ENCODE data around the gene VCAN.

The VCAN gene

GRCh38 chr5:83562071-83562606, 90.6 kb downstream of the VCAN start:
- Histone ChIP-seq H3K9me2 (replicated peaks; ENCODE audit: insufficient read depth, low read length) (no peaks in the 10 kb centered on the region), H3K9ac (ENCODE audit: low read length) (no peak overlapping the region), H3K4me2 (ENCODE audit: low read depth, low read length) (no peak overlapping the region), H3K27ac (ENCODE audit: low read length) (no peak overlapping the region), H3F3A (ENCODE audit: insufficient read depth, low read length) (no peaks in the 10 kb centered on the region), H3K4me3 (ENCODE audit: low read length) (no peak overlapping the region), H2AFZ (ENCODE audit: low read length) (no peak overlapping the region), H3K36me3 (replicated peaks; ENCODE audit: insufficient read depth, low read length) (no peaks in the 10 kb centered on the region), H4K20me1 (ENCODE audit: insufficient read depth, low read length) (no peaks in the 10 kb centered on the region), H3K4me1 (ENCODE audit: low read length) (no peaks in the 10 kb centered on the region), H3K9me3 (replicated peaks; ENCODE audit: insufficient read depth, low read length) (no peaks in the 10 kb centered on the region), H3K79me2 (ENCODE audit: low read length) (no peaks in the 10 kb centered on the region), H3K27me3 (replicated peaks; ENCODE audit: insufficient read depth, low read length) (no peaks in the 10 kb centered on the region)
- TF ChIP-seq EZH2 (optimal IDR thresholded peaks at IDR 0.05; ENCODE audit: low read depth, low read length) (no peak), EZH2phosphoT487 (IDR thresholded peaks at IDR 0.05; ENCODE audit: low read length) (no peak), CTCF (IDR thresholded peaks at IDR 0.05; ENCODE audit: low read length) (no peak)
- no peak for DNase-seq

GRCh38 chr5:83562791-83563557, 91.4 kb downstream of the VCAN start:
- Histone ChIP-seq H2AFZ (ENCODE audit: low read length) (no peak overlapping the region), H3K4me2 (ENCODE audit: low read depth, low read length) (no peak overlapping the region), H3K27ac (ENCODE audit: low read length) (no peak overlapping the region), H4K20me1 (ENCODE audit: insufficient read depth, low read length) (no peaks in the 10 kb centered on the region), H3K36me3 (replicated peaks; ENCODE audit: insufficient read depth, low read length) (no peaks in the 10 kb centered on the region), H3K9ac (ENCODE audit: low read length) (no peak overlapping the region), H3K4me3 (ENCODE audit: low read length) (no peak overlapping the region), H3K79me2 (ENCODE audit: low read length) (no peaks in the 10 kb centered on the region), H3F3A (ENCODE audit: insufficient read depth, low read length) (no peaks in the 10 kb centered on the region), H3K9me2 (replicated peaks; ENCODE audit: insufficient read depth, low read length) (no peaks in the 10 kb centered on the region), H3K9me3 (replicated peaks; ENCODE audit: insufficient read depth, low read length) (no peaks in the 10 kb centered on the region), H3K27me3 (replicated peaks; ENCODE audit: insufficient read depth, low read length) (no peaks in the 10 kb centered on the region), H3K4me1 (ENCODE audit: low read length) (0 out of 2 replicates have a peak, but pooled peaks cover 2% of the 10 kb centered on the region)
- TF ChIP-seq EZH2phosphoT487 (IDR thresholded peaks at IDR 0.05; ENCODE audit: low read length) (no peak), EZH2 (optimal IDR thresholded peaks at IDR 0.05; ENCODE audit: low read depth, low read length) (no peak), CTCF (IDR thresholded peaks at IDR 0.05; ENCODE audit: low read length) (no peak)
- DNase-seq, result no peak

GRCh38 chr5:83563631-83564030, 92.1 kb downstream of the VCAN start:
- Histone ChIP-seq H3K9me3 (replicated peaks; ENCODE audit: insufficient read depth, low read length) (no peaks in the 10 kb centered on the region), H3K27me3 (replicated peaks; ENCODE audit: insufficient read depth, low read length) (no peaks in the 10 kb centered on the region), H3K36me3 (replicated peaks; ENCODE audit: insufficient read depth, low read length) (no peaks in the 10 kb centered on the region), H3K4me2 (ENCODE audit: low read depth, low read length) (no peak overlapping the region), H3F3A (ENCODE audit: insufficient read depth, low read length) (no peaks in the 10 kb centered on the region), H3K4me3 (ENCODE audit: low read length) (no peak overlapping the region), H3K9me2 (replicated peaks; ENCODE audit: insufficient read depth, low read length) (no peaks in the 10 kb centered on the region), H3K9ac (ENCODE audit: low read length) (no peak overlapping the region), H3K4me1 (ENCODE audit: low read length) (0 out of 2 replicates have a peak, but pooled peaks cover 4% of the 10 kb centered on the region), H2AFZ (ENCODE audit: low read length) (no peak overlapping the region), H4K20me1 (ENCODE audit: insufficient read depth, low read length) (no peaks in the 10 kb centered on the region), H3K79me2 (ENCODE audit: low read length) (no peaks in the 10 kb centered on the region), H3K27ac (ENCODE audit: low read length) (no peak overlapping the region)
- DNase-seq, result no peak
- TF ChIP-seq EZH2 (optimal IDR thresholded peaks at IDR 0.05; ENCODE audit: low read depth, low read length) (no peak), CTCF (IDR thresholded peaks at IDR 0.05; ENCODE audit: low read length) (no peak), EZH2phosphoT487 (IDR thresholded peaks at IDR 0.05; ENCODE audit: low read length) (no peak)

All from MM.1S (cell line).